GM18873 (cell line): ENCODE data around the gene KSR1.
"Not testable (repeated sequence)": the region's sequence is repeated elsewhere in the genome, so short reads cannot be mapped to it uniquely, and the experiment has no call there.

Source experiments
- ATAC-seq: cut with Tn5 transposase; IDR thresholded peaks from one replicate; pipeline ENCODE4 v1.9.1; 2021; ENCODE audit warnings: mild to moderate bottlenecking, moderate library complexity, moderate number of reproducible peaks; ENCODE audit not compliant: unreplicated experiment, low FRiP score

KSR1 gene

DNA sequence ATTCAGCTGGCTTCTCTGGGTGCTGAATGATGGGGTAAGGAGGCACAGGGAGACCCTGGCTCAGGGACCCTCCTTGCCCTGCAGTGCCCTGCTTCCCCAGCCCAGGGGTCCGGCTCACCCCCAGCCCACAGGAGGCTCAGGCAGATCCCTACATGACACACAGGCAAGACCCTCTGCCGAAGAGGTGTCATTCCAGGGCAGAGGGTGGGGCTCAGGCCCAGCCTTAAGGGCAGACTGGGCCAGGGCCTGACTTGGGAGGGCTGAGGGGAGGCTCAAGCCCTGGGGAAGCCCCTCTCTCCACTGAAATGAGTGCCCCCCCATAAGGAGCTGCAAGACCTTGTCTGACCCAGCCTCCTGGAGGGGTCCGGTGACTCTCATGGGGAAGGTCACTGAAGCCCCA lies 30.3 kb upstream of the KSR1 start:
- no peak for ATAC-seq

DNA sequence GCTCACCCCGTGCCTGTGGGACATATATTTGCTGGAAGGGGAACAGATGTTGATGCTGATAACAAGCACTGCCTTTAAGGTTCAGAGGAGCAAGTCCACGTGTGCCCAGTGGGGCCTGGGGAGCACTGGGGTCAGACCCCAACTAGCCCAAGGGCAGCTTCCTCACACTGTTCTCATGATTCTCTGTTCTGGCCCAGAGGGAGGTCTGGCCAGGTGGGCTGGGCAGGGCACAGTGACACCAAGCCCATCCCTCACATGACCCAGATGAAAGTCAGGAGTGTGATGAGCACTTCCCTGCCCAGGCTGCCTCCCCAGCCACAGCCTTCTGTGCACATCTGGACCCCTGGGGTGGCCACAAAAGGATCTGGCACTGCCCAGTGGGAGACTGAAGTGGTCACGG lies 29.8 kb upstream of the KSR1 start:
- ATAC-seq = not testable (repeated sequence)

DNA sequence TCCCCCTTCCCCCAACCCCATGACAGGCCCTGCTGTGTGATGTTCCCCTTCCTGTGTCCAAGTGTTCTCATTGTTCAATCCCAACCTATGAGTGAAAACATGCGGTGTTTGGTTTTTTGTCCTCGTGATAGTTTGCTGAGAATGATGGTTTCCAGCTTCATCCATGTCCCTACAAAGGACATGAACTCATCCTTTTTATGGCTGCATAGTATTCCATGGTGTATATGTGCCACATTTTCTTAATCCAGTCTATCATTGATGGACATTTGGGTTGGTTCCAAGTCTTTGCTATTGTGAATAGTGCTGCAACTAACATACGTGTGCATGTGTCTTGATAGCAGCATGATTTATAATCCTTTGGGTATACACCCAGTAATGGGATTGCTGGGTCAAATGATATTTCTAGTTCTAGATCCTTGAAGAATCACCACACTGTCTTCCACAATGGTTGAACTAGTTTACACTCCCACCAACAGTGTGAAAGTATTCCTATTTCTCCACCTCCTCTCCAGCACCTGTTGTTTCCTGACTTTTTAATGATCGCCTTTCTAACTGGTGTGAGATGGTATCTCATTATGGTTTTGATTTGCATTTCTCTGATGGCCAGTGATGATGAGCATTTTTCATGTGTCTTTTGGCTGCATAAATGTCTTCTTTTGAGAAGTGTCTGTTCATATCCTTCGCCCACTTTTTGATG lies 28.9 kb upstream of the KSR1 start:
- not testable (repeated sequence) for ATAC-seq

- no peak for ATAC-seq
These were observed 27.3 kb upstream of the KSR1 start for GRCh38 chr17:27428781-27429505.

DNA sequence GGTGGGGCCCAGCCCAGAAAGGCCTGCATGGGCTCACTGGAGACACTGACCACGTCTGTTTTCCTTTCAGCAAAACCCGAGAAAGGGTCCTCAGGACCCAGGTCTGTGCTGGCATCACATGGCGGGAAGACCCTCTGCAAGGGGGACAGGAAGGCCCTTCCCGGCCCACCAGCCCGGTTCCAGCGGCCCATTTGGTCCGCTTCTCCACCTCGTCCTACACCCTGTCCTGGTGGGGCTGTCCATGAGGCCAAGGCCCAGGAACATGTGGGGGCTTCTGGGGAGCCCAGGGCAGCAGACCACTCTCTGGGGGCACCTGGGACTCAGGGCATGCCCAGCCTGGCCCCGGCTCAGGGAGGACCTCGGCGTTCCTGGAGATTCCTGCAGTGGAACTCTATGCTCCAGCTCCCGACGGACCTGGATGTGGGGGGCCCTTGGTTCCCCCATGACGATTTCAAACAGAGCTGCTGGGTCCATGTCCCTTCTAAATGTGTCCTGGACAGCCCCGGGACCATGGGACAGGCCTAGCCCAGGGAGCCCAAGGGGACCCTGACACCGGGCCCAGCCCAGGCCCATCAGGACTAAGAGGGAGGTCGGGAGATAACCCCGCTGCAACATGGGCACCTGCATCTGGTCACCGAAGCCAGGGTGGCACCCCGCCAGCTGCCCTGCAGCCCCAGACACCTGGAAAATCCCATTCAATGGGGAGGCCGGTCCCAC lies 26.4 kb upstream of the KSR1 start:
- no peak for ATAC-seq

DNA sequence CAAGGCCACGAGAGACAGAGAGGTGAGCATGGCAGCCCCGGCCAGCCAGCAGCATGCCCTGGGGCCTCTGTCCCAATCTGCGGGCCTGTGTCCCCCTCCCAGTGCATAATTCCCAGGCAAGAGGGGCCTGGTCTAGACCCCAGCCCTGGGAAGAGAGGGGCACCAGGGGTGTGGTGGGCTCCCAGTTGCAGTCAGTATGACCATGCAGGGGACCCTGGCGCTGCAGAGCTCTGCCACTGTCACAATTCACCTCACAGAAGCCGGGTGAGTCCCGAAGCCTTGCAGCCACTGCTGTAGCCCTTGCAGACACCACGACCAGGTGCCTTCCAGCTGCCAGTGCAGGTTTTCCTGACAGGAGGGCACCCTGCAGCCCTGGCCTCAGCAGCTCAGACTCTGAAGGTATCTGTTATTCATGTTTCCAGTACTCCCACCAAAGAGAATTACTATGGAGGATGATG lies 25.8 kb upstream of the KSR1 start:
- no peak for ATAC-seq

DNA sequence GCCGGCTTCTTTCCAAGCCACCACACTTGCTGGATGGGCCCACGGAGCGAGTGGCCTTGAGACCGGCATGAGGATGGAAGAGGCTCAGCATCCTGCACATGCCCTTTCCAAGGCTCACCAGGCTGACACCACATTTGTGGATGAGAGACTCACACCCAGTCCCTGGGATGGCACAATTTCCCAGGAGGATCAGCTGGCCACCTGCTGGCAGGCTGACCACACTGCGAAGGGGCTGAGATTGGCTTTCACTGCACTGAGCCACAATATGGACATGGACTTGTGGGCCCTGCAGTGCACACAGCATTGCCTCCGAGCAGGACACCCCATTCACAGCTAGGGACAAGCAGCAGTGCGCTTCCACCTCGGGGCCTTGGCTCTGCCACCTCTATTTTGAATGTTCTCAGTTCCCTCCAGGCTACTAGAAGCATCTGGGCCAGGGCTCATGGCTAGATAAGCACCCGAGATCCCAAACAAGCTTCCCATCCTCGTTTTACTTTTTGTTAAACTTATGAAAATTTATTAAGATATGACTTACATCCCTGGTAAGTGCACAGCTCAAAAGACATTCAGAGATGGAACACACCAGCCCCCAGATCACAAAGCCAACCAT lies 25.3 kb upstream of the KSR1 start:
- ATAC-seq = no peak

GRCh38 chr17:27433521-27433920 lies 22.7 kb upstream of the KSR1 start:
- no peak for ATAC-seq

- ATAC-seq = not testable (repeated sequence)
These were observed 20.7 kb upstream of the KSR1 start for GRCh38 chr17:27435431-27436070.

- no peak for ATAC-seq
These were observed 17.8 kb upstream of the KSR1 start for GRCh38 chr17:27438348-27438998.

GRCh38 chr17:27439342-27439741 lies 16.9 kb upstream of the KSR1 start:
- no peak for ATAC-seq

GRCh38 chr17:27442702-27443101 lies 13.5 kb upstream of the KSR1 start:
- no peak for ATAC-seq

DNA sequence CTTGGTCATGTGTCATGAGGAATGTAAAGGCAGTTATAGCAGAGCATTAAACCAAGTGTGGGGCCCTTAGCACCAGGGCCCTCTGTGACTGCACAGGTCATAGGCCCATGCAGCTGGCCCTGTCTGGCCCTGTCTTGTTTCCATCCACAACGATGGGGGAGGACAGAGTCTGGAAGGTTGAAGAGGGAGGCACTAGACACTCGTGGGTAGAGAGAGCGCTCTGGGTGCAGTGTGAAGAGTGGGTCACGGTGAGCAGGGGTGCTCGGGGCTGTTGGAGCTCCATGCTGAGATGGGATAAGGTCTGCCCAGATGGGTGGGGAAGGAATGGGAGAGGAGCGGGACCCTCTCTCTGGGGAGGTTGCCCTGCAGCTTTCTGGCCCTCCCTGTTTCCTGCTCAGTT lies 12.8 kb upstream of the KSR1 start:
- ATAC-seq = no peak

DNA sequence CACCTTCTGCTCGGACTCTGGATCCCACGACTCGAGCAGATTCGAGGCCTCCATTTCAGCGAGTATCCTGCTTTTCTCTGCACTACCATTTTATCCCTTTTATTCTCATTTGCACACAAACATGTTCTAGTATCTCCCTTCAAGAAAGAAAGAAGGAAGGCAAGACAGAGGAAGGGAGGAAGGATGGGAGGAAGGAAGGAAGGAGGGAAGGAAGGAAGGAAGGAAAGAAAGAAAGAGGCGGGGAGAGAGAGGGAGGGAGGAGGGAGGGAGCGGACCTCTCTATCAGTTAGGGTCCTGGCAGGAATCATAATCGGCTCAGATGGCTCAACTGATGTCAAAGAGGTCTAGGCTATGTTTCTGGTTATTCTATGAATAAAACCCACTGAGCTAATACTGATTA lies 10.3 kb upstream of the KSR1 start:
- no peak for ATAC-seq

- ATAC-seq = no peak
These were observed 9.5 kb upstream of the KSR1 start for GRCh38 chr17:27446569-27447301.

DNA sequence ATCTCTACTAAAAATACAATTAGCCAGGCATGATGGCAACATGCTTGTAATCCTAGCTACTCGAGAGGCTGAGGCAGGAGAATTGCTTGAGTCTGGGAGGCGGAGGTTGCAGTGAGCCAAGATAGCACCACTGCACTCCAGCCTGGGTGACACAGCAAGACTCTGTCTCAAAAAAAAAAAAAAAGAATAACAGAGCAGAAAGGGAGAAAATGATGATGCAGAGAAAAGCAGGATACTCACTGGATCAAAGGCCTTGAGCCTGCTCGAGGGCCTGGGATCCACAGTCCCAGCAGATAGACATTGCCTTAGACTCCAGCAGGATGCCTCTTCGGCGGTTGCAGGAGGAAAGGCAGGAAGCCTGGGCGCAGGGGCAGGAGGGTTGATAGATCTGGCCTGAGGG lies 7.7 kb upstream of the KSR1 start:
- ATAC-seq = not testable (repeated sequence)

DNA sequence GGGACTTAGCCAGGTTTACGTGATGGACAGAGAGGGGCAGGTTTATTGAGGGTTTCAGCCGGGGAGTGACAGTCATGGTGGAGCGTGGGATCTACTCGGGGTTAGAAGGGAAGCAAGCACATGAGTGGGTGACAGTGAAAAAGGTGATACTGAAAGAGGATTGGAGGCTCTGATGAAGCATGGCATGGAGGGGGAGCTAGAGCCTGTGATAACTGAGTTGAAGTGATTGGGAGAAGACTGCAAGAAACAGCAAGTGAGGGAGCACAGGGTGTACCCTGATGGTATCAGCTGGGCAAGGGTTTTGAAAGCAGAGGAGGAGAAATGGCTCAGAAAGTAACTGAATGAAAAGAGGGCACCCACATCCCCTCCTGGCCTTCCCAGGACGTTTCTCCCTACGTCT lies 6.7 kb upstream of the KSR1 start:
- no peak for ATAC-seq

- ATAC-seq = no peak
These were observed 6.3 kb upstream of the KSR1 start for GRCh38 chr17:27449988-27450387.

DNA sequence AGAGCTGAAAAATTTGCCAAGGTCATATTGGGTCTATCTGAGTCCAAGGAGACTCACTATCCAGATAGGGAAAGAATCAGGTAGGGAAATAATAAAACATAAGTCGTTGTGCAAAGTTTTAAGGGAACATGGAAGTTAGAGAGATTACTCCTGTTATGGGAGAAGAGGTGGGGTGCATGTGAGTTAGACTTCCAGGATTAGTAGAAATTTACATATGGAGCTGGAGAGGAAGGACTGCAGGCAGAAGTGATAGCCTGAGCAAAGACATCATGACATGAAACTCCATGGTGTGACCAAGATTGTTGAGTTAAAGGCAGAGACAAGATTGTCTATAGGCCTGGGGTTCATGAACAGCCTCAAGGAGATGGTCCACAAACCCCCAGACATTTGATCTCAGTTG lies 5.8 kb upstream of the KSR1 start:
- no peak for ATAC-seq
